HG02798 (cell line): ENCODE measurements around the gene CCNH.

Experiments
- ATAC-seq: cut with Tn5 transposase; IDR thresholded peaks from one replicate; pipeline ENCODE4 v1.9.1; 2021; ENCODE audit warnings: mild to moderate bottlenecking; ENCODE audit not compliant: unreplicated experiment, poor library complexity

Gene CCNH

DNA sequence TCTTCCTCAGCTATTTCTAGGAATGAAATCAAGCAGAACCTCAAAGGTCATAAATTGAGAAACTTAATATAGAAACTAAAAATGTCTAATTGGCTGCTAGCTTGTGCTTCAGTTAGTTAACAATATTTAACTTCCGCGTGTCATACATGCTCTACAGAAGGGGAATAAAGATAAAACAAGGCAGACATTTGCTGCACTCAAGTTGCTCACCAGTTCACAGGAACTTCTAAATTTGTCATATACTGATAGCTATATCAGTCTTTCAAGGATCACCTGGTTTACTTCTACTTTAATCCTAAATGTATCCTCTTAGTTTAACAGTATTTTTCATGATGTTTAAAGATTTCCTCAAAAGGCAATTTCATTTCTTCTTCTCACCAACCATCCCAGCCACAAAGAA, 8.4 kb downstream of the CCNH start:
- no peak for ATAC-seq

DNA sequence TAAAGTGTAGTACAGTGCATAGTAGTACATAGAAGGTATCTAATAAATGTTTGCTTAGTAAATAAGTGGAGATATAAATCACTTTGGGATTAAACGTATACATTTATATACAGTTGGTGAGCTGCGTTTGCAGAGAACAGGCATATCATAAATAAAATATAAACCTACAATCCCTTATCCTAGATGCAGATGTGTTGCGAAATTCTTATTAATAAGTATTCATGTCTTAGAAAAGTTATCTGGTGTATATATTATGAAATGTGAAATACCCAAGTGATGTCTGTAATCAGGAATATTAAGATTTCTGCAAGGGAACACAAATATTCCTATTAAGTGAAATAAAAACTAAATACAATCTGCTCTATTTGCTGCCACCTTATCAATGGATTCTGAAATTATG, 8.8 kb downstream of the CCNH start:
- ATAC-seq, result no peak

DNA sequence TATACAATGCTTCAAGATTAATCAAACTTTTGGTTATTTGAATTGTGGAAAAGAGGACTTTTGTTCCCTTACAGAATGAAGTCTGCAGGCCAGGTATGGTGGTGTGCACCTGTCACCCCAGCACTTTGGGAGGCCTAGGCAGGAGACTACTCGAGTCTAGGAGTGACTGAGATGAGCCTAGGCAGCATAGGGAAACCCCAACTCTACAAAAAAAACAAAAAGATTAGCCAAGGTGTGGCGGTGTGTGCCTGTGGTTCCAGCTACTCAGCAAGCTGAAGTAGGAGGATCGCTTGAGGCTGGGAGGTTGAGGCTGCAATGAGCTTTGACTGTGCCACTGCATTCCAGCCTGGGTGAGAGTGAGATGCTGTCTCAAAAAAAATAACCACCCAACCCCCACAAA, 9.3 kb downstream of the CCNH start:
- no peak for ATAC-seq

DNA sequence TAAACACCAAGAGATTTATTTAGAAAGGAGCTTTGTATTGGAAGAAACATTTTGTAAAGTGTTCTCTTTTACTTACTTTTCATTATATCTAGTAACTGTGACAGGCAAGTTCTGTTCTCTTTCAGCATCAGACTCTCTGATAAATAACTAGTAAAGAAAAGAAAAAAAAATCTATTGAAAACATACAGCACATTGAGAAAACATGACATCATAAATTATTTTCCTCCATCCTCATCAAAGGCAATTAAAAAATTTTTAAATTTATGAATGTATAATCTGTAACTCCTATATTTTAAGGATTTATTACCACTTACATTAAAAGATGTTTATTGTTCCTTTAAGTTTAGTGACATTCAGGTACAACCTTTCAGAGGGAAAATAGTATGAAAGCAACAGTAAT, 11.1 kb downstream of the CCNH start:
- ATAC-seq, result no peak

DNA sequence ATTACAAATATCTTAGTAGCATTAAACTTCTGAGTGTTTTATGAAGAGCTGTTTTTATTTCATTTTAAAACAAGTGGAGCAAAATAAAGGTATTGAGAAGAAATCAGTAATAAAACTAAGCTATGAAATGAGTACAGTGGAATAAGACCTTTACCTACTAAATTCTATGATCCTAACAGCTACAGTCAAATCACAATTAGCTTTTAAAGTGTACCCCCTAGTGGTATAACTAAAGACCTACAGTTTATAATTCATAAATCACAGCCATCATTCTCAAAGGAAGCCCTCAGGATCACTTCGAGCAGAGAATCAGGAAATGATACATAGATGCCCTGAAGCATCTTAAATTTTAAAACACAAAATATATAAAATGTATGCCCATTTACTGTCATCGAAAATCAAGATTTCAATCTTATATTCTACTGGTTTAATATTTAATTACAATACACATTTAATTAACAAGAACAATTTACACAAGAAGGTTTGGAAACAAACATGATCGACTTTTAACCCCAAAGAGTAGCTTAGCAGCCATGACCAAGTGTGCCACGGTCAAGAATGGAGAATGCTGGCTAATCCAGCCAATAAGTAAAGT, 12.3 kb downstream of the CCNH start:
- peak; percentile 78 for ATAC-seq

DNA sequence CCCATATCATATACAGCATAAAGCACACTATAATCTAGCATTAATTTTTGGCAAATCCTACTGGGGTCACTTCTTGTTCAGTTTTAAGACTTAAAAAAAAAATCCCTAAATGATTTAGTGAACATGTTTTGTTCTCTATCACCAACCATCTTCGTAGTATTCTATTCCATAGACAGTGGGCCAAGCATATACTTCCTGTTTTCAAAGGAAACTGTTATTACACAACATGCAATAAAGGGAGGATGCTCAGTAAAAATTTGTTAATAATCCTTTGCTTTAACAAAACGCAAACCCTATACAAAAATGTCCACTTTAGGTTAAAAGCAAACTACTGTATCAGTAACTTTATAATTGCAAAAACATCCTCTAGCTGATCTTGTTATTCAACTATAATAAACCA, 13.0 kb downstream of the CCNH start:
- ATAC-seq, result no peak

DNA sequence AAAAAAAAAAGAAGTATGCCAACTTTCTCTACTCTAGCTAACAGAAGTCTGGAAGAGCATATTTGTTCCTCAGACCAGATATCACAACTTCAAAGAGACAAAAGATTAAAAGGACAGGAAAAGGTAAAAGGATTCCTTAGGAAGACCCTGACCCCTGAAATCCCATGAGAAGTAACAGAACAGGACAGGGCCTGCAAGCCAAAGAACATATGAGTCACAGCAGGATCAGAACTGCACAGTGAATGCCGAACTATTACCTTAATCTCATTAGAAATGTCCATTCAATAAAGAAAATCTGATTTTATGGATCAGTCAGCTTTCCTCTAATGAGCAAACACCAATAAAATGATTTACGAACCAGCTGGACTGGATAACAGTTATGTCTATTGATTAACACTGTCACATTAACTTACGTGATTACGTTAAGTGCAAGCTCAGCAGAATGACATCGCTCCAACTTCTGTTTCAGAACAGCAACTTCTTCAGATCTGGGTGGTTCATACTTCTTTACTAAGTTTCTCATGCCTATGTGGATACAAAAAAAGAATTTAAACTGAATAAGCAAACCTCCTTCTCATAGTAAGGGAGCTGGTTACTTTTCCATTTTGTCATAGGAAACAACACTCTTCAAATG, 13.6 kb downstream of the CCNH start:
- ATAC-seq, result no peak

DNA sequence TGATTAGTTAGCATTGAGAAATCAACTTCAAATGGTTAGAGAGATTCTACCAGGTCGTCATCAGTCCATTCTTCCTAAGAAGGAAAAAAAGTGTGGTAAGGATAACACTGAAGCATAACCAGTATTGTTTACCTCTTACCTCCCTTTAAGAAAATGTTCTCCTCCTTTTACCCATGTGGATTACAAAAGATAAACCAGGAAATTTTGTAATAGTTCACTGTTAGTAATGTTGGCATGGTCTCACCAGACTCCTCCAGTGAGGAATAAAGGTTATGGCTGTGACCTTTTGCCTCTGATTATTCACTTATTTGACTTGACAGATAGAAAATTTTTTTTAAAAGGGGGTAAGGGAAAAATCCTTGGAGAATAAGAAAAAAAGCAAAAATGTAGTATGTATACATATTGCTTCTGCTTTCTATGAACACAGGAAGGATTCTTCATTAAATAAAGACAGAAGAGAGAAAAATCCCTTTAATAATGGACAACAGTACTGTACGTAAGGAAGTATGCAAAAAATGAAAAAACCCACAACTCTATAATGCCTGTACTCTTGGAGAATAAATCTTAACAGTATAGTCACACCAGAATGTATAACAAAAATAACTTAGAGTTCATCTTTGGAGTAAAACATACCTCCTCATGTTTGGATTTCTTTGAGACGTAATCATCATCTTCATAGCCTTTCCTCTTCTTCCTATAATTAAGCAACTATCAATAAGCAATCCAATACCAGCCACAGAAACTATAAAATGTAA, 18.1 kb downstream of the CCNH start:
- ATAC-seq, result no peak

- ATAC-seq, result no peak
These were observed 19.4 kb downstream of the CCNH start for GRCh38 chr5:87393331-87393730.

- no peak for ATAC-seq
These were observed 19.9 kb downstream of the CCNH start for GRCh38 chr5:87392801-87393200.

DNA sequence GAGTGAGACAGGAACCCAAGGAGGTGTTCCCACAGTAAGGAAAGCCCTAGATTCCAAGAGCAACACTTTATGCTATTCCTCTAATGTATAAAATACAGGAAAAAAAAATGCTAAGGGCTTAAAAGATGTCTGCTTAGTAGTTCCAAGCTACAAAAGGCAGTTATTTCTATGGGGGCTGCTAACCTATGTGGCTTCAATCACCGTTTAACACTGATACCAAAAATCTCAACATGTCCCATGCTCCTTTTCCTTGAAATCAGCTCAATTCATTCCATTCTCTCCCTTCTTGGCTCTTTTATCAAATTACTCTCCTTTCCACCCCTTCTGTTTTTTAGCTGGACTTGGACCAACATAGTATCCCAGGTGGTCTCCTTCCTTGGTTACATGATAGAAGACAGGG, 20.6 kb downstream of the CCNH start:
- no peak for ATAC-seq

- no peak for ATAC-seq
These were observed 22.0 kb downstream of the CCNH start for GRCh38 chr5:87390576-87391199.

GRCh38 chr5:87390075-87390474, 22.7 kb downstream of the CCNH start:
- ATAC-seq, result no peak

GRCh38 chr5:87389296-87390034, 23.3 kb downstream of the CCNH start:
- ATAC-seq, result no peak

GRCh38 chr5:87388129-87388528, 24.6 kb downstream of the CCNH start:
- no peak for ATAC-seq

GRCh38 chr5:87385802-87386201, 26.9 kb downstream of the CCNH start:
- ATAC-seq, result no peak

DNA sequence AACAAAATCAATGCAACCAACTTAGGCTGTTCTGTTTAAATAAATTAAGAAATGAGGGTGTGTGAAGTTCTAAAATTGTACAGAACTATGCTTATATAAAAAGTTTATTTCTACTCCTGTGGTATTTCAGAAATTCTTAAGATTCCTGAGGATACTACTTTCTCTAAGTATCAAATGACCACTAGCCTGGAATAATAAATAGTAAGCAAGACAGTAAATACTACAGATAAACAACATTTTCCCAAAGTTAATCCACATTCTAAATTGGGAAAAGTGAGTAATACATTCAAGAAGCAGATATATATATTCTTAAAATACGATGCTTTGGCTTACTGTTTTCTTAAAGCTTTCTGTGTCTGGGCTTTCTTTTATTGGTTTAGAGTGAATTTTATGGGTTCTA, 29.5 kb downstream of the CCNH start:
- no peak for ATAC-seq

GRCh38 chr5:87382224-87382623, 30.5 kb downstream of the CCNH start:
- no peak for ATAC-seq

DNA sequence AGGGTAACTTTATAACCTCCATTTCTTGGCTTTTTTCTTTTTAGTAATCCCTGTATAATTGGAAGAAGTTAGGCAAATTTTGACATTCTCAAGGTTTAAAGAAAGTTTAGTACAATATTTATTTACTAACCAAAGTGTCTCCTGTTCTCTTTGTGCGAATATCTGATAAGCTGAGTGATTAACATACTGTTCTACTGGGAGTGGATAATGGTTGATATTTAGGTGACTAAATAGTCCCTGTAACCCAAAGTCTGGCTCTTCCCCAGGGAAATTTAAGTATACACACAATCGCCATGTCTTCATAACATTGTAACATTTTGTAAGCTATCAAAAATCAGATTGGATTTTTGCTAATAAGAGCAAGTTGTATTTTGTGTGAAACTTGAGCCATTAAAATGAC, 40.0 kb downstream of the CCNH start:
- no peak for ATAC-seq

DNA sequence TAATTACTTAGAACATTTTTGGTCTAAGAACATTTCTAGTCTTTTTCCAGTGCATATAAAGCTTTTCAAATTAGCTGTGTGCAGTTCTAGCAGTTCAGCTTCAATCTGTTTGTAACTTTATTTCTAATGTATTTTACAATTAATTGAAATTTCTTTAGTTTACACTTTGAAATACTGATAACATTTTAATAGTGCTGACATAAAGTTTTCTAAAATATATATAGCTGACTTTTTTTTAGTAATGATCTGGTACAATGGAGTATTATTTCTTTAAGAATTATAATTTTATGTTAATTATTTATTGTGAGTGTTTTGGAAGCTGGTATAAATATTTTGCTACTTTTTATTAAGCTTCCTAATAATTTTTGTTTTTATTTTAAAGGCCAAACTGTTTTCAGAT, 43.3 kb downstream of the CCNH start:
- no peak for ATAC-seq

- no peak for ATAC-seq
These were observed 44.1 kb downstream of the CCNH start for GRCh38 chr5:87368601-87369000.
